Gastroesophageal sphincter (tissue), 4 donors: ENCODE results near the gene ELOA. TPM values are rescaled to one million over a fixed set of nuclear protein-coding genes. Genes with fewer than 3 reads are reported as not detected.

Experiments
- ATAC-seq: fragments of 150-250 bp; one replicate; pipeline ENCODE4 v1.9.1; 2016; ENCODE audit warnings: mild to moderate bottlenecking, moderate library complexity
- H3K27ac ChIP-seq, 4 donors: fragments of 200-600 bp; sonication (generic) in 3 of 4; 1 replicate in 3 of 4; 2 replicates in 1 of 4; pipeline ENCODE4 v1.5.1; 2016 to 2019
- H3K27me3 ChIP-seq: fragments of 200-600 bp; sonication (generic); one replicate; pipeline ENCODE4 v1.5.1; 2019
- H3K36me3 ChIP-seq, 2 donors: fragments of 200-600 bp; sonication (generic); one replicate each; pipeline ENCODE4 v1.5.1; 2019; ENCODE audit warnings: control low read depth in 1 of 2
- H3K4me1 ChIP-seq, 3 donors: fragments of 200-600 bp; sonication (generic); 1 replicate in 2 of 3; 2 replicates in 1 of 3; pipeline ENCODE4 v1.5.1; 2016 to 2019; ENCODE audit warnings: control low read depth in 2 of 3
- H3K4me3 ChIP-seq, 2 donors: fragments of 200-600 bp; sonication (generic); one replicate each; pipeline ENCODE4 v1.5.1; 2019; ENCODE audit warnings: mild to moderate bottlenecking in 1 of 2, moderate library complexity in 1 of 2
- H3K9me3 ChIP-seq, 3 donors: fragments of 200-600 bp; sonication (generic); one replicate each; pipeline ENCODE4 v1.5.1; 2017 to 2019; ENCODE audit warnings: control low read depth in 2 of 3
- EP300 ChIP-seq: sonication (generic); formaldehyde crosslinking; IDR thresholded peaks from one replicate; pipeline ENCODE4 v1.6.1; 2017; ENCODE audit warnings: antibody characterized with exemption, mild to moderate bottlenecking
- POLR2A ChIP-seq, 2 donors: fragments of 450-650 bp; IDR thresholded peaks; one replicate each; pipeline ENCODE4 v1.6.1; 2017; ENCODE audit warnings: antibody characterized with exemption in 2 of 2, mild to moderate bottlenecking in 2 of 2, moderate library complexity in 1 of 2
- POLR2AphosphoS5 ChIP-seq: sonication (generic); formaldehyde crosslinking; IDR thresholded peaks from one replicate; pipeline ENCODE4 v1.6.1; 2017; ENCODE audit warnings: antibody characterized with exemption
- WGBS, 2 donors: methylation state at CpG; one replicate each; pipeline ENCODE4 v1.1.5; 2018; ENCODE audit warnings: low coverage in 1 of 2; 5-methylcytosine and 5-hydroxymethylcytosine counted together
- total RNA-seq, 4 donors: library from RNA; depleted of rRNA; stranded (reverse); fragments of >200 nt; gene quantifications; one replicate each; pipeline ENCODE4 v1.1.0, GENCODE V29; 2016
- TF ChIP-seq, protein P1 (sequence below), 4 experiments: fragments of 200-600 bp in 2 of 4; fragments of 450-650 bp in 2 of 4; sonication (generic) in 1 of 4; IDR thresholded peaks; one replicate each; pipeline ENCODE4 v1.5.1; 2017 to 2019; ENCODE audit warnings: antibody characterized with exemption in 4 of 4, mild to moderate bottlenecking in 2 of 4, moderate library complexity in 2 of 4

Gene ELOA
- total RNA-seq, 4 donors from 2014 or later = 37.8 to 41.9 (median 41.4) TPM

- TF ChIP-seq, protein P1, sequence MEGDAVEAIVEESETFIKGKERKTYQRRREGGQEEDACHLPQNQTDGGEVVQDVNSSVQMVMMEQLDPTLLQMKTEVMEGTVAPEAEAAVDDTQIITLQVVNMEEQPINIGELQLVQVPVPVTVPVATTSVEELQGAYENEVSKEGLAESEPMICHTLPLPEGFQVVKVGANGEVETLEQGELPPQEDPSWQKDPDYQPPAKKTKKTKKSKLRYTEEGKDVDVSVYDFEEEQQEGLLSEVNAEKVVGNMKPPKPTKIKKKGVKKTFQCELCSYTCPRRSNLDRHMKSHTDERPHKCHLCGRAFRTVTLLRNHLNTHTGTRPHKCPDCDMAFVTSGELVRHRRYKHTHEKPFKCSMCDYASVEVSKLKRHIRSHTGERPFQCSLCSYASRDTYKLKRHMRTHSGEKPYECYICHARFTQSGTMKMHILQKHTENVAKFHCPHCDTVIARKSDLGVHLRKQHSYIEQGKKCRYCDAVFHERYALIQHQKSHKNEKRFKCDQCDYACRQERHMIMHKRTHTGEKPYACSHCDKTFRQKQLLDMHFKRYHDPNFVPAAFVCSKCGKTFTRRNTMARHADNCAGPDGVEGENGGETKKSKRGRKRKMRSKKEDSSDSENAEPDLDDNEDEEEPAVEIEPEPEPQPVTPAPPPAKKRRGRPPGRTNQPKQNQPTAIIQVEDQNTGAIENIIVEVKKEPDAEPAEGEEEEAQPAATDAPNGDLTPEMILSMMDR (IDR thresholded peaks at IDR 0.05) = no peak
- TF ChIP-seq POLR2A (IDR thresholded peaks at IDR 0.05) = no peak
- no peak for TF ChIP-seq EP300
- TF ChIP-seq POLR2AphosphoS5 = no peak
- Histone ChIP-seq H3K36me3 (no peaks in the 10 kb centered on the region), H3K27me3 (no peaks in the 10 kb centered on the region), H3K9me3 (no peaks in the 10 kb centered on the region), H3K27ac (no peak overlapping the region), H3K4me3 (no peak overlapping the region), H3K4me1 (peaks cover 0 to 6% (median 0%) of the 10 kb centered on the region in 3 donors)
- peak; percentile 43 for ATAC-seq
- 66 to 71% methylated on average over 1 to 2 of the region's 3 CpGs for WGBS, 2 donors
Measured at GRCh38 chr1:23719162-23719820, 24.0 kb upstream of the ELOA start.

DNA sequence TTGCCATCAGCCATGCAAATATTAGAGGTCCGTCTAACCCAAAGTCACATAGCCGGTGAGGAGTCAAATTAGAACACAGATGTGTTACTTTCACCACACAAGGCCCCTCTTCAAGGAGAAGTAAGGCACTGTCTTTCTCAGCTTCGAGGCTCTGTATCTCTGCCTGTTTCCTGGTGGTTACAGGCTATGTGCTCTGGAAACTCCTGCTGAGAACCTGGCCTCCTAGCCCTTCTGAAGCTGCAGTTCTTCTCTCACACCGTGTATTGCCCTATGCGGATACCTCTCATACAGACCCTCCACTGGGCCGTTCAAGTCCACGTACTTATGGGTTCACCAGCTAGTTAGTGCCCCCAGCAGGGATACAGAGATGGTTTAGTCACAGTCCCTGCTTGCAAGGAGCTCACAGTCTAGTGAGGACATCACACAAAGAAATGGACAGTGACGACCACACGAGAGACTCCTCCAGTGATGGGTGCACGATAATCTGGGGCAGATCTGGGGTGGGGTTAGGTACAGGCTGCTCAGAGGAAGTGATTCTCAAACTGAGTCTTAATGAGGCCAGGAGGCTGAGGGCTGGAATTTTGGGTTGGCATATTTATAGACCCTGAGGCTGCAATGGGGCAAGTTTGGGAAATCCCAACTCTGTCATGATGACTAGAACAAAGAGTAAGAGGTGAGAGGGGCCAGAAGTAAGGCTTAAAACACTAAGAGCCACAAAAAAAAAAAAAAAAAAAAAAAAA, 22.8 kb upstream of the ELOA start:
- TF ChIP-seq POLR2A (IDR thresholded peaks at IDR 0.05) (no peak), POLR2AphosphoS5 (no peak), EP300 (no peak)
- TF ChIP-seq, protein P1 (IDR thresholded peaks at IDR 0.05) = no peak
- no peak overlapping the region for H3K4me3 ChIP-seq
- no peak for ATAC-seq

DNA sequence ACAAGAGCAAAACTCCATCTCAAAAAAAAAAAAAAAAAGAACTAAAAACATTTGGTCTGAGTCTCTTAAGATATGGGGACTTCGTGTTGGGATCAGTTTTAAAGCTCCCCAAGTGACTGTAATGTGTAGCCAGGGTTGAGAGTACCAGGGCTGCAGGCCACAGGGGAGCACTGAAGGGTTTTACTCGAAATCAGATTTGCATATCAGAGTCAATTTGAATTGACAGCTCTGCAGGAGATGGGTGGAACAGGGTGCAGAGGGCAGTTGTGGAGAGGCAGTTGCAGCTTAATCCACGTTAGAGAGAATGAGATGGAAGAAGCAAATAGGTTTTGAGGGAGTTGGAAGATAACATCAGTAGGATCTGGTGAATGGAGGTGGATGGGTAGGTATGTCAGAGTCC, 20.6 kb upstream of the ELOA start:
- H3K9me3 ChIP-seq = no peaks in the 10 kb centered on the region
- H3K4me1 ChIP-seq = peaks cover 0 to 11% (median 0%) of the 10 kb centered on the region in 3 donors
- no peaks in the 10 kb centered on the region for H3K27me3 ChIP-seq
- no peaks in the 10 kb centered on the region for H3K36me3 ChIP-seq
- ATAC-seq = no peak
- WGBS, 2 donors = 83 to 100% methylated on average over 2 to 3 of the region's 3 CpGs
- H3K4me3 ChIP-seq = no peak overlapping the region
- no peak overlapping the region for H3K27ac ChIP-seq
- no peak for TF ChIP-seq POLR2A (IDR thresholded peaks at IDR 0.05)
- TF ChIP-seq POLR2AphosphoS5 = no peak
- no peak for TF ChIP-seq EP300
- TF ChIP-seq, protein P1 (IDR thresholded peaks at IDR 0.05) = no peak

More for the DNA sequence above, 22.8 kb upstream of the ELOA start:
- Histone ChIP-seq H3K36me3 (no peaks in the 10 kb centered on the region), H3K4me1 (peaks cover 0 to 6% (median 0%) of the 10 kb centered on the region in 3 donors), H3K27ac (no peak overlapping the region), H3K9me3 (no peaks in the 10 kb centered on the region), H3K27me3 (no peaks in the 10 kb centered on the region)
- WGBS, 2 donors = 66 to 75% methylated on average over 5 of the region's 10 CpGs

GRCh38 chr1:23726686-23727085, 16.6 kb upstream of the ELOA start:
- Histone ChIP-seq H3K9me3 (no peaks in the 10 kb centered on the region), H3K36me3 (no peaks in the 10 kb centered on the region), H3K4me1 (peaks cover 0 to 11% (median 0%) of the 10 kb centered on the region in 3 donors), H3K4me3 (no peak overlapping the region), H3K27me3 (no peaks in the 10 kb centered on the region), H3K27ac (no peak overlapping the region)
- ATAC-seq = peak; percentile 75
- 85 to 96% methylated on average over 2 of the region's 2 CpGs for WGBS, 2 donors
- TF ChIP-seq POLR2A (IDR thresholded peaks at IDR 0.05) (no peak), EP300 (no peak), POLR2AphosphoS5 (no peak)
- TF ChIP-seq, protein P1 (IDR thresholded peaks at IDR 0.05) = no peak
